Tibial nerve (tissue), 4 donors: ENCODE measurements around the gene CDX2. TPM values are rescaled to one million over a fixed set of nuclear protein-coding genes. Genes with fewer than 3 reads are reported as not detected.

Experiments used
- DNase-seq, 2 donors: peaks; one replicate each; pipeline ENCODE4 v3.0.0-alpha.2; 2019; ENCODE audit warnings: low spot score in 2 of 2
- H3K27ac ChIP-seq, 4 donors: fragments of 200-600 bp; sonication (generic) in 3 of 4; one replicate each; pipeline ENCODE4 v1.5.1; 2017 to 2019; ENCODE audit warnings: mild to moderate bottlenecking in 1 of 4
- H3K27me3 ChIP-seq, 2 donors: fragments of 200-600 bp; sonication (generic) in 1 of 2; one replicate each; pipeline versions ENCODE4 v1.5.1 to v1.6.0; 2017 to 2019
- H3K36me3 ChIP-seq, 3 donors: fragments of 200-600 bp; sonication (generic); one replicate each; pipeline ENCODE4 v1.5.1; 2018 to 2019
- H3K4me1 ChIP-seq, 4 donors: fragments of 200-600 bp; sonication (generic) in 3 of 4; one replicate each; pipeline ENCODE4 v1.5.1; 2017 to 2019
- H3K4me3 ChIP-seq, 4 donors: fragments of 200-600 bp; sonication (generic) in 3 of 4; one replicate each; pipeline ENCODE4 v1.5.1; 2017 to 2019; ENCODE audit warnings: mild to moderate bottlenecking in 1 of 4, moderate library complexity in 1 of 4
- H3K9me3 ChIP-seq, 4 donors: fragments of 200-600 bp; sonication (generic) in 3 of 4; one replicate each; pipeline ENCODE4 v1.5.1; 2017 to 2019
- EP300 ChIP-seq, 2 donors: sonication (generic); formaldehyde crosslinking; IDR thresholded peaks; one replicate each; pipeline ENCODE4 v1.6.1; 2017; ENCODE audit warnings: antibody characterized with exemption in 2 of 2, mild to moderate bottlenecking in 1 of 2
- POLR2A ChIP-seq, 2 donors: fragments of 450-650 bp; IDR thresholded peaks; one replicate each; pipeline ENCODE4 v1.6.1; 2017; ENCODE audit warnings: antibody characterized with exemption in 2 of 2, mild to moderate bottlenecking in 2 of 2, moderate library complexity in 2 of 2
- WGBS, 2 donors: methylation state at CpG; one replicate each; pipeline ENCODE4 v1.1.5; 2018; 5-methylcytosine and 5-hydroxymethylcytosine counted together
- total RNA-seq, 4 donors: library from RNA; depleted of rRNA; stranded (reverse); fragments of >200 nt; gene quantifications; one replicate each; pipeline ENCODE4 v1.1.0, GENCODE V29; 2016
- TF ChIP-seq, protein P1 (sequence below), 5 experiments: fragments of 200-600 bp in 3 of 5; fragments of 450-650 bp in 2 of 5; sonication (generic) in 3 of 5; IDR thresholded peaks; one replicate each; pipeline ENCODE4 v1.5.1; 2016 to 2019; ENCODE audit warnings: antibody characterized with exemption in 5 of 5, mild to moderate bottlenecking in 3 of 5, moderate library complexity in 2 of 5

The CDX2 gene
- total RNA-seq, 4 donors from 2014 or later: not detected

DNA sequence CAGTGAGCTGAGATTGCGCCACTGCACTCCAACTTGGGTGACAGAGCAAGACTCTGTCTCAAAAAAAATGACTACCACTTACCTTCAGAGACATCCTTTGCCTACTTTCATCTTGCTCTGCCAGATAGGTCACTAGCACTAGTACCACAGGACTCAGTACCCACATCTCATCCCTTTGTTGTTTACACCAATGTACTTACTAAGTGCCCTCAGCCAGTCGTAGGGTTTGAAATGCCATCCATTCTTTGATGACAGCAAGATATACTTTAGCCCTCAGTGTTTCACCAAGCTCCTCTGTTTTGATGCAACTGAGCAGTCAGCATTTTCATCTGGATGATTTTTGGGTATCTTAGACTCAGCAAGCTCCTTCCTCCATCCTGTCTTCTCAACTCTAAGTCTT lies 13.2 kb upstream of the CDX2 start:
- H3K9me3 ChIP-seq: no peaks in the 10 kb centered on the region
- no peak overlapping the region for H3K4me3 ChIP-seq
- peaks cover 0 to 36% (median 14%) of the 10 kb centered on the region in 4 donors for H3K4me1 ChIP-seq
- peaks cover 4 to 94% of the 10 kb centered on the region in 2 donors for H3K27me3 ChIP-seq
- H3K36me3 ChIP-seq: no peaks in the 10 kb centered on the region
- no peak overlapping the region for H3K27ac ChIP-seq
- DNase-seq: no peak
- WGBS, 2 donors: 54 to 60% methylated on average over 2 of the region's 2 CpGs
- no peak for TF ChIP-seq EP300 (IDR thresholded peaks at IDR 0.05)
- TF ChIP-seq POLR2A (IDR thresholded peaks at IDR 0.05): no peak
- TF ChIP-seq, protein P1, sequence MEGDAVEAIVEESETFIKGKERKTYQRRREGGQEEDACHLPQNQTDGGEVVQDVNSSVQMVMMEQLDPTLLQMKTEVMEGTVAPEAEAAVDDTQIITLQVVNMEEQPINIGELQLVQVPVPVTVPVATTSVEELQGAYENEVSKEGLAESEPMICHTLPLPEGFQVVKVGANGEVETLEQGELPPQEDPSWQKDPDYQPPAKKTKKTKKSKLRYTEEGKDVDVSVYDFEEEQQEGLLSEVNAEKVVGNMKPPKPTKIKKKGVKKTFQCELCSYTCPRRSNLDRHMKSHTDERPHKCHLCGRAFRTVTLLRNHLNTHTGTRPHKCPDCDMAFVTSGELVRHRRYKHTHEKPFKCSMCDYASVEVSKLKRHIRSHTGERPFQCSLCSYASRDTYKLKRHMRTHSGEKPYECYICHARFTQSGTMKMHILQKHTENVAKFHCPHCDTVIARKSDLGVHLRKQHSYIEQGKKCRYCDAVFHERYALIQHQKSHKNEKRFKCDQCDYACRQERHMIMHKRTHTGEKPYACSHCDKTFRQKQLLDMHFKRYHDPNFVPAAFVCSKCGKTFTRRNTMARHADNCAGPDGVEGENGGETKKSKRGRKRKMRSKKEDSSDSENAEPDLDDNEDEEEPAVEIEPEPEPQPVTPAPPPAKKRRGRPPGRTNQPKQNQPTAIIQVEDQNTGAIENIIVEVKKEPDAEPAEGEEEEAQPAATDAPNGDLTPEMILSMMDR (IDR thresholded peaks at IDR 0.05): no peak

DNA sequence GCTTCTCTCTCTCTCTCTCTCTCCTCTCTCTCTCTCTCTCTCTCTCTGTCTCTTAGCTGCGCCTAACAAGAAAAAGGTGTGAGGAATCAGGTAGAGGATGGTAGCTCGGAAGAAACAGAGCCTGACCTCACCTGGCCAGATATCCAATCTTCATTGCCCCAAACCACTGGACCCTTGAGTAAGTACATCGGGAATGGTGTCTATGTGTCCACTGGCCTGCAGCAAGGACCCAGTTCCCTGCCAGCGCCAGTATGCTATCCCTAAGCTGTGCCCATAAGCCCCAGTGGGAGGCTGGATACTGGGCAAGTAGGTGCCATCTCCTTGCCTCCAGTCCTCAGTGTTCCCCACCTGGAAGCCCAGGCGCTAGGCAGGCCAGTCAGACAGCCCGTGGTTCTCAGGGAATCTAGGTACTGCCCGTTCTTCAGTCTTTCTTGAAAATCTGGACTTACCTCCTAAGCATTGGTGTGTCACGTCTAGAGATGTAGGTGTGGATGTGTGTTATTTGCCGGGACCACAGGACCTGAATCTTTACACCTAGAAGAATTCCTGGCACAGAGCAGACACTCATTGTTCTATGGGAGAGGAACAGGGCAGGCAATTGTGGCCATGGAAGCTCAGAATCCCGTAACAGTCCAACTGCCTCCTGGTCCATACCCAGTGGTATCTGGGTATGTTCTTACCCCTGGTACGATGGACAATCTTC lies 12.0 kb upstream of the CDX2 start:
- TF ChIP-seq, protein P1 (IDR thresholded peaks at IDR 0.05): no peak
- no peak for TF ChIP-seq POLR2A (IDR thresholded peaks at IDR 0.05)
- no peak for TF ChIP-seq EP300 (IDR thresholded peaks at IDR 0.05)
- 26 to 31% methylated on average over 9 to 11 of the region's 11 CpGs for WGBS, 2 donors
- H3K27ac ChIP-seq: no peak overlapping the region
- H3K9me3 ChIP-seq: no peaks in the 10 kb centered on the region
- H3K36me3 ChIP-seq: no peaks in the 10 kb centered on the region
- H3K27me3 ChIP-seq: peaks cover 4 to 95% of the 10 kb centered on the region in 2 donors
- peaks cover 0 to 37% (median 14%) of the 10 kb centered on the region in 4 donors for H3K4me1 ChIP-seq
- no peak overlapping the region for H3K4me3 ChIP-seq
- no peak for DNase-seq

DNA sequence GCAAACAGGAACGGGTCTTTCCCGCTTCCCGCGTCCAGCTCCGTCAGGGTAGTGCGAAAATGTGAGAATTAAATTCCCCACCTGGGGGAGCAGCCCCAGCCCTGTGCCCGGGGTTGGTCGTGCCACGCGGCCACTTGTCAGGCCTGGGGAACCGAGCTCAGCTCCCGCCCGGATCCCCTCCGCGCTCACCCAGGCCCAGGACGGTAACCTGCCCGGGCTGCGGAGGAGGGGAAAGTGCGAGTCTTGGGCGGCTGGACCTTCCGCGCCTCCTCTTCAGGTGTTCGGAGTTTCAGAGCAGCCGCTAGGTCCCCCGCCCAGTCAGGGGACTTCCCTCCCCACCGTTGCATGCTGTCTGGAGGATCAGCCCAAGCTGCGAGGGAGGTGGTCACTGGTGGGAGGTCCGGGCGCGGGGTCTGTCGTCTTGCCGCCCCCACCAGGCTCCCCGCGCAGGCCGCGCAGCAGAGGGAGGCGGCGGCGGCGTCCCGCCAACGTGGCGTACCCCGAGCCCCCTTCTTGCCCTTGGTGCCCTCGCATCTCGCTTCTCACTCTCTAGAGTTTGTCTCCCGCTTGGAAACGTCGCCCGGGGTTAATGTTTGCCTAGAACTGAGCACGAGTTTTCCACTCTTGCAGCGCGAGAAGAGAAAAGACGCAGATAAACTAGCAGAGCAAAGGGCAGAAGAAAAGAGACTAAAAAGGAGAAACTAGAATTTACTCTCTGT lies 11.3 kb upstream of the CDX2 start:
- H3K27me3 ChIP-seq: peaks cover 4 to 96% of the 10 kb centered on the region in 2 donors
- peaks cover 0 to 44% (median 16%) of the 10 kb centered on the region in 4 donors for H3K4me1 ChIP-seq
- DNase-seq: no peak
- WGBS, 2 donors: 2 to 4% methylated on average over 15 to 54 of the region's 54 CpGs
- H3K27ac ChIP-seq: peak overlapping the region in 1 of 4 donors; percentile 37
- no peaks in the 10 kb centered on the region for H3K36me3 ChIP-seq
- H3K9me3 ChIP-seq: no peaks in the 10 kb centered on the region
- TF ChIP-seq, protein P1 (IDR thresholded peaks at IDR 0.05): no peak
- TF ChIP-seq EP300 (IDR thresholded peaks at IDR 0.05) (no peak), POLR2A (IDR thresholded peaks at IDR 0.05) (no peak)
- peak overlapping the region in 1 of 4 donors; percentile 21 for H3K4me3 ChIP-seq

DNA sequence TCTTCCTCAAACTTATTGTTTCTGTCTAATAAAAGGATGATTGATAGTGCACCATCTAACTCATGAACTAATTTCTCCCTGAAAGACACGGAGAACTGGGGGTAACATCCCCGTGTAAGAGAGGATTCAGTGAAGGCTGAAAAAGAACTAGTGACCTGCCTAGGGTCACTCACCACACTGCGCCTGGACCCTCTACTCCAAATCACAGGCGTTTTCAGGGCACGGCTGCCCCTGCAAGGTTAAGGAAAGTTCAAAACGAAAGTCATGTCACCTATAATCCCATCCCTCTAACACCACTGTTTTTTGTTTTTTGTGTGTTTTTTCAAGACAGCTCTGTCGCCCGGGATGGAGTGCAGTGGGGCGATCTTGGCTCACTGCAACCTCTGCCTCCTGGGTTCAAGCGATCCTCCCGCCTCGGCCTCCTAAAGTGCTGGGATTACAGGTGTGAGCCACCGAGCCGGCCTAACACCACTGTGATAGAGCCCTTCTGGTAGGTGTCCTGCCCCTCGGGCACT lies 10.7 kb upstream of the CDX2 start:
- peak overlapping the region in 1 of 4 donors; percentile 37 for H3K27ac ChIP-seq
- no peaks in the 10 kb centered on the region for H3K36me3 ChIP-seq
- peaks cover 0 to 46% (median 17%) of the 10 kb centered on the region in 4 donors for H3K4me1 ChIP-seq
- WGBS, 2 donors: 3 to 6% methylated on average over 15 of the region's 15 CpGs
- peak overlapping the region in 1 of 4 donors; percentile 21 for H3K4me3 ChIP-seq
- peaks cover 4 to 96% of the 10 kb centered on the region in 2 donors for H3K27me3 ChIP-seq
- DNase-seq: no peak
- TF ChIP-seq EP300 (IDR thresholded peaks at IDR 0.05): no peak
- no peak for TF ChIP-seq POLR2A (IDR thresholded peaks at IDR 0.05)
- TF ChIP-seq, protein P1 (IDR thresholded peaks at IDR 0.05): no peak
- H3K9me3 ChIP-seq: no peaks in the 10 kb centered on the region
